GM12878 (cell line): ENCODE data around the gene CD48. TPM values are rescaled to one million over a fixed set of nuclear protein-coding genes. Genes with fewer than 3 reads are reported as not detected.

Experiments
- ATAC-seq: fragments of 200-7000 bp; cut with Tn5 transposase; 3 replicates; pipeline ENCODE4 v1.9.1; 2020; ENCODE audit warnings: mild to moderate bottlenecking, moderate library complexity
- BruUV-seq: library from RNA; stranded (reverse); fragments of 400-500 nt; replicated peaks from 2 replicates; lab custom pipeline; 2021; lab: Mats Ljungman, UMichigan
- CTCF ChIA-PET: fragments of 300-600 bp; sonication (Branson Sonifier 250); formaldehyde crosslinking; extraction: SDS; loops from one replicate; lab custom pipeline; 2021; ENCODE audit warnings: inconsistent platforms; lab: Yijun Ruan, JAX
- POLR2A ChIA-PET: fragments of 350-600 bp; formaldehyde crosslinking; extraction: SDS; loops from one replicate; lab custom pipeline; 2021; ENCODE audit warnings: inconsistent platforms; lab: Charles Lee
- RAD21 ChIA-PET: fragments of 300-600 bp; sonication (Branson Sonifier 250); formaldehyde crosslinking; loops from one replicate; lab custom pipeline; 2023; ENCODE audit warnings: antibody characterized with exemption; ENCODE audit not compliant: unreplicated experiment; lab: Charles Lee
- SMC1A ChIA-PET: fragments of 300-600 bp; sonication (Branson Sonifier 250); formaldehyde crosslinking; loops from one replicate; lab custom pipeline; 2023; ENCODE audit not compliant: unreplicated experiment, uncharacterized antibody; lab: Charles Lee
- DNase-seq: peaks from one replicate; pipeline ENCODE4 v3.0.0-alpha.2; 2011; ENCODE audit warnings: low read depth, low spot score
- FAIRE-seq: peaks from 3 replicates; lab custom pipeline; 2011; peaks lifted over from hg19 to GRCh38; lab: Jason Lieb, UNC
- H2AFZ ChIP-seq: 2 replicates; pipeline ENCODE4 v1.6.0; 2011; ENCODE audit warnings: low read depth, low read length, control low read depth; ENCODE audit not compliant: control insufficient read depth
- H3K27ac ChIP-seq: 2 replicates; pipeline ENCODE4 v1.5.1; 2011; ENCODE audit warnings: control low read depth; ENCODE audit not compliant: control insufficient read depth, insufficient read depth
- H3K27me3 ChIP-seq, 2 experiments: replicated peaks in 1 of 2; 2 replicates each; pipeline versions ENCODE4 v1.6.0 to v1.6.1; 2011; ENCODE audit warnings: low read length in 1 of 2; ENCODE audit not compliant: control insufficient read depth in 2 of 2, insufficient read depth in 2 of 2
- H3K36me3 ChIP-seq, 2 experiments: 2 replicates each; pipeline ENCODE4 v1.5.1; 2011; ENCODE audit warnings: low read length in 1 of 2; ENCODE audit not compliant: control insufficient read depth in 2 of 2, insufficient read depth in 2 of 2
- H3K4me1 ChIP-seq: 2 replicates; pipeline ENCODE4 v1.6.1; 2011; ENCODE audit warnings: mild to moderate bottlenecking, low read length, moderate library complexity, mixed read lengths; ENCODE audit not compliant: control insufficient read depth, insufficient read depth
- H3K4me2 ChIP-seq: 2 replicates; pipeline ENCODE4 v1.6.0; 2011; ENCODE audit warnings: control low read depth; ENCODE audit not compliant: control insufficient read depth, insufficient read depth
- H3K4me3 ChIP-seq: fragments of 200-600 bp; sonication (generic); 2 replicates; pipeline ENCODE4 v1.5.1; 2016
- H3K79me2 ChIP-seq: 2 replicates; pipeline ENCODE4 v1.6.0; 2011; ENCODE audit warnings: low read length; ENCODE audit not compliant: control insufficient read depth, insufficient read depth
- H3K9ac ChIP-seq: 2 replicates; pipeline ENCODE4 v1.8.0; 2011; ENCODE audit warnings: low read length, control low read depth, mixed read lengths; ENCODE audit not compliant: control insufficient read depth, insufficient read depth
- H3K9me3 ChIP-seq: replicated peaks from 3 replicates; pipeline ENCODE4 v1.5.1; 2011; ENCODE audit warnings: mild to moderate bottlenecking, low read length; ENCODE audit not compliant: control insufficient read depth, insufficient read depth
- H4K20me1 ChIP-seq: 2 replicates; pipeline ENCODE4 v1.6.0; 2011; ENCODE audit not compliant: control insufficient read depth, insufficient read depth
- BACH1 ChIP-seq: fragments of 450-650 bp; IDR thresholded peaks from 2 replicates; pipeline ENCODE4 v1.6.1; 2017; ENCODE audit warnings: mild to moderate bottlenecking, borderline replicate concordance
- ETV6 ChIP-seq, 2 experiments: fragments of 450-650 bp in 1 of 2; IDR thresholded peaks in 1 of 2; conservative IDR thresholded peaks in 1 of 2; 2 replicates each; pipeline ENCODE4 v1.6.1; 2014; ENCODE audit warnings: antibody characterized with exemption in 1 of 2, borderline replicate concordance in 1 of 2, low read depth in 1 of 2, mild to moderate bottlenecking in 1 of 2, moderate library complexity in 1 of 2
- HDGF ChIP-seq: fragments of 450-650 bp; IDR thresholded peaks from 2 replicates; pipeline ENCODE4 v1.6.1; 2016; ENCODE audit warnings: antibody characterized with exemption
- MYB ChIP-seq: fragments of 150-350 bp; IDR thresholded peaks from 2 replicates; pipeline ENCODE4 v1.6.1; 2014; ENCODE audit warnings: mild to moderate bottlenecking, low read depth, low read length, borderline replicate concordance
- MYC ChIP-seq: IDR thresholded peaks from 2 replicates; pipeline ENCODE4 v1.6.1; 2011; ENCODE audit warnings: mild to moderate bottlenecking, low read length, moderate library complexity, inconsistent platforms; ENCODE audit not compliant: insufficient read depth, insufficient replicate concordance, insufficient read length, severe bottlenecking
- NRF1 ChIP-seq: conservative IDR thresholded peaks from 2 replicates; pipeline ENCODE4 v1.6.1; 2011; ENCODE audit warnings: mild to moderate bottlenecking, low read depth, low read length, improper control_type of control experiment
- PBX3 ChIP-seq: IDR thresholded peaks from 2 replicates; pipeline ENCODE4 v1.6.1; 2011; ENCODE audit warnings: mild to moderate bottlenecking, low read depth, low read length, moderate library complexity; ENCODE audit not compliant: insufficient replicate concordance
- POLR2A ChIP-seq: IDR thresholded peaks from 2 replicates; pipeline ENCODE4 v1.6.1; 2011; ENCODE audit warnings: low read depth, mild to moderate bottlenecking, low read length
- POLR2AphosphoS2 ChIP-seq: IDR thresholded peaks from 2 replicates; pipeline ENCODE4 v1.6.1; 2011; ENCODE audit warnings: low read depth, mild to moderate bottlenecking, low read length, improper control_type of control experiment, moderate library complexity
- POLR2AphosphoS5 ChIP-seq: IDR thresholded peaks from 2 replicates; pipeline ENCODE4 v1.6.1; 2011; ENCODE audit warnings: mild to moderate bottlenecking, low read length, inconsistent platforms
- RB1 ChIP-seq: fragments of 450-650 bp; formaldehyde crosslinking; IDR thresholded peaks from 2 replicates; pipeline ENCODE4 v1.6.1; 2017; ENCODE audit warnings: mild to moderate bottlenecking, borderline replicate concordance
- RFX5 ChIP-seq: IDR thresholded peaks from 2 replicates; pipeline ENCODE4 v1.6.1; 2011; ENCODE audit warnings: low read depth, low read length, improper control_type of control experiment
- SUPT20H ChIP-seq: IDR thresholded peaks from 2 replicates; pipeline ENCODE4 v1.6.1; 2011; ENCODE audit warnings: low read depth, mild to moderate bottlenecking, low read length, moderate library complexity, borderline replicate concordance; ENCODE audit not compliant: control insufficient read depth
- SUZ12 ChIP-seq: fragments of 200-600 bp; sonication (generic); IDR thresholded peaks from one replicate; pipeline ENCODE4 v1.6.1; 2018; ENCODE audit warnings: antibody characterized with exemption, mild to moderate bottlenecking; ENCODE audit not compliant: unreplicated experiment
- TCF7 ChIP-seq: IDR thresholded peaks from 2 replicates; pipeline ENCODE4 v1.6.1; 2014; ENCODE audit warnings: antibody characterized with exemption, borderline replicate concordance
- YY1 ChIP-seq: IDR thresholded peaks from 2 replicates; pipeline ENCODE4 v1.6.1; 2011; ENCODE audit warnings: low read depth, mild to moderate bottlenecking, low read length
- ZNF207 ChIP-seq: fragments of 450-650 bp; IDR thresholded peaks from 2 replicates; pipeline ENCODE4 v1.6.1; 2014; ENCODE audit warnings: antibody characterized with exemption, mild to moderate bottlenecking, borderline replicate concordance
- ZNF622 ChIP-seq: fragments of 450-650 bp; IDR thresholded peaks from 2 replicates; pipeline ENCODE4 v1.6.1; 2017; ENCODE audit warnings: mild to moderate bottlenecking, inconsistent platforms
- WGBS: methylation state at CpG from one replicate; pipeline ENCODE4 v1.1.6; 2016; ENCODE audit warnings: low lambda C conversion rate; ENCODE audit not compliant: insufficient replicate concordance, insufficient coverage; ENCODE audit errors: missing lambda C conversion rate; 5-methylcytosine and 5-hydroxymethylcytosine counted together
- in situ Hi-C: fragments of 300-500 bp; cut with MboI; formaldehyde crosslinking; loops from 9 replicates; pipeline ENCODE4 v1.14.3; 2018; ENCODE audit warnings: mixed read lengths
- intact Hi-C: fragments of 100-400 bp; cut with micrococcal nuclease; formaldehyde crosslinking; loops from one replicate; pipeline ENCODE4 v1.14.2; 2022; ENCODE audit not compliant: unreplicated experiment
- polyA plus RNA-seq, 11 experiments: library from polyadenylated mRNA; depleted of rRNA in 4 of 11; unstranded in 6 of 11; stranded (reverse) in 5 of 11; fragments of >200 nt; fragmentation: Nextera tagmentation in 4 of 11; fragmentation: Illumina TruSeq in 1 of 11; extraction: Ambion mirVana in 4 of 11; extraction: Trizol in 1 of 11; gene quantifications; 1 replicate in 1 of 11; 2 replicates in 10 of 11; pipeline versions ENCODE4 v1.2.1 to v1.2.3, GENCODE V29; 2011 to 2016; ENCODE audit warnings: inconsistent platforms in 2 of 11, missing spikeins in 2 of 11, low read depth in 1 of 11
- total RNA-seq, 4 experiments: library from RNA; depleted of rRNA in 3 of 4; stranded (reverse); fragments of >200 nt in 3 of 4; fragmentation: Illumina TruSeq in 1 of 4; extraction: Trizol in 1 of 4; gene quantifications; 2 replicates each; pipeline versions ENCODE4 v1.2.1 to v1.2.3, GENCODE V29; 2013 to 2021
- TF ChIP-seq, protein P1 (sequence below): IDR thresholded peaks from 2 replicates; pipeline ENCODE4 v1.6.1; 2012; ENCODE audit warnings: low read depth, low read length, improper control_type of control experiment
- TF ChIP-seq, protein P2 (sequence below): fragments of 450-650 bp; IDR thresholded peaks from 2 replicates; pipeline ENCODE4 v1.6.1; 2017; ENCODE audit warnings: antibody characterized with exemption, mild to moderate bottlenecking, moderate library complexity

CD48 gene
- total and polyA plus RNA-seq, 10 of the 15 experiments (the other 5 are each of a cell fraction or from before 2014, with no cell fraction given), result 302 to 1,315 (median 430) TPM

- no peaks in the 10 kb centered on the region for H3K9me3 ChIP-seq
- H3K79me2 ChIP-seq, result peaks cover 79% of the 10 kb centered on the region
- CTCF ChIA-PET, result interaction anchor here (1.8 kb wide), 1 partner anchor 17 kb away, joined by 7 read pairs; no protein-coding TSS in a partner anchor
- no peaks in the 10 kb centered on the region for H4K20me1 ChIP-seq
- SMC1A ChIA-PET, result interaction anchor here (2.1 kb wide), 1 partner anchor 36 kb away, joined by 10 read pairs; no protein-coding TSS in a partner anchor
- peaks cover 50% of the 10 kb centered on the region for H3K4me1 ChIP-seq
- no TSS peak for BruUV-seq
- no peak overlapping the region for H3K27ac ChIP-seq
- no peak overlapping the region for H3K4me2 ChIP-seq
- intact Hi-C loops (no loop called here), in situ Hi-C loops (no loop called here)
- H3K27me3 ChIP-seq, result no peaks in the 10 kb centered on the region
- H3K4me3 ChIP-seq, result no peak overlapping the region
- peaks cover 26 to 55% of the 10 kb centered on the region in 2 experiments for H3K36me3 ChIP-seq
- peak; percentile 0; the same call in 1 of the 2 replicates for TF ChIP-seq POLR2A
- TF ChIP-seq MYC, result no peak
- TF ChIP-seq RFX5, result no peak
- TF ChIP-seq TCF7, result no peak
- TF ChIP-seq POLR2AphosphoS5, result peak; percentile 65
- TF ChIP-seq YY1, result no peak
- TF ChIP-seq, protein P1, sequence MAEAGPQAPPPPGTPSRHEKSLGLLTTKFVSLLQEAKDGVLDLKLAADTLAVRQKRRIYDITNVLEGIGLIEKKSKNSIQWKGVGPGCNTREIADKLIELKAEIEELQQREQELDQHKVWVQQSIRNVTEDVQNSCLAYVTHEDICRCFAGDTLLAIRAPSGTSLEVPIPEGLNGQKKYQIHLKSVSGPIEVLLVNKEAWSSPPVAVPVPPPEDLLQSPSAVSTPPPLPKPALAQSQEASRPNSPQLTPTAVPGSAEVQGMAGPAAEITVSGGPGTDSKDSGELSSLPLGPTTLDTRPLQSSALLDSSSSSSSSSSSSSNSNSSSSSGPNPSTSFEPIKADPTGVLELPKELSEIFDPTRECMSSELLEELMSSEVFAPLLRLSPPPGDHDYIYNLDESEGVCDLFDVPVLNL, result no peak
- no peak for TF ChIP-seq SUZ12
- TF ChIP-seq MYB, result no peak
- no peak for TF ChIP-seq ZNF622
- no peak for TF ChIP-seq ZNF207
- no peak for TF ChIP-seq PBX3
- no peak for TF ChIP-seq NRF1
- no peak for TF ChIP-seq RB1
- peak; percentile 43 for TF ChIP-seq POLR2AphosphoS2
- no peak for TF ChIP-seq SUPT20H
- TF ChIP-seq, protein P2, sequence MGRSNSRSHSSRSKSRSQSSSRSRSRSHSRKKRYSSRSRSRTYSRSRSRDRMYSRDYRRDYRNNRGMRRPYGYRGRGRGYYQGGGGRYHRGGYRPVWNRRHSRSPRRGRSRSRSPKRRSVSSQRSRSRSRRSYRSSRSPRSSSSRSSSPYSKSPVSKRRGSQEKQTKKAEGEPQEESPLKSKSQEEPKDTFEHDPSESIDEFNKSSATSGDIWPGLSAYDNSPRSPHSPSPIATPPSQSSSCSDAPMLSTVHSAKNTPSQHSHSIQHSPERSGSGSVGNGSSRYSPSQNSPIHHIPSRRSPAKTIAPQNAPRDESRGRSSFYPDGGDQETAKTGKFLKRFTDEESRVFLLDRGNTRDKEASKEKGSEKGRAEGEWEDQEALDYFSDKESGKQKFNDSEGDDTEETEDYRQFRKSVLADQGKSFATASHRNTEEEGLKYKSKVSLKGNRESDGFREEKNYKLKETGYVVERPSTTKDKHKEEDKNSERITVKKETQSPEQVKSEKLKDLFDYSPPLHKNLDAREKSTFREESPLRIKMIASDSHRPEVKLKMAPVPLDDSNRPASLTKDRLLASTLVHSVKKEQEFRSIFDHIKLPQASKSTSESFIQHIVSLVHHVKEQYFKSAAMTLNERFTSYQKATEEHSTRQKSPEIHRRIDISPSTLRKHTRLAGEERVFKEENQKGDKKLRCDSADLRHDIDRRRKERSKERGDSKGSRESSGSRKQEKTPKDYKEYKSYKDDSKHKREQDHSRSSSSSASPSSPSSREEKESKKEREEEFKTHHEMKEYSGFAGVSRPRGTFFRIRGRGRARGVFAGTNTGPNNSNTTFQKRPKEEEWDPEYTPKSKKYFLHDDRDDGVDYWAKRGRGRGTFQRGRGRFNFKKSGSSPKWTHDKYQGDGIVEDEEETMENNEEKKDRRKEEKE, result no peak
- TF ChIP-seq ETV6 (conservative IDR thresholded peaks at IDR 0.05 in 1 of 2, IDR thresholded peaks at IDR 0.05 in 1 of 2; ENCODE audit: borderline replicate concordance in 1 of 2, low read depth in 1 of 2), result no peak
- TF ChIP-seq BACH1, result peak; percentile 17; the same call in 1 of the 2 replicates
- TF ChIP-seq HDGF, result no peak
- no peak overlapping the region for H3K9ac ChIP-seq
- H2AFZ ChIP-seq, result no peak overlapping the region
- ATAC-seq (no peak), FAIRE-seq (no peak), DNase-seq (no peak)
- POLR2A ChIA-PET, result interaction anchor here (0.7 to 1.6 kb wide), 2 partner anchors 10 kb away, joined by 4 read pairs; partner anchors contain the start of gene SLAMF1
- WGBS, result 85% methylated on average over 3 of the region's 3 CpGs
- RAD21 ChIA-PET, result no interaction called here
These were observed 75.1 kb downstream of the CD48 start for GRCh38 chr1:160636547-160636946.
